NCI-H1105 treated with DMSO at 0.1 percent for 48 hours (cell line): Measurements from ENCODE around the gene DNAH10.
A peak's percentile ranks its signal among the peaks of the same experiment; 100 is the strongest.
"Not testable (repeated sequence)": the region's sequence is repeated elsewhere in the genome, so short reads cannot be mapped to it uniquely, and the experiment has no call there.

ENCODE experiments used
- DNase-seq: peaks from one replicate; lab custom pipeline; 2025; lab: John Stamatoyannopoulos, UW

Gene DNAH10

GRCh38 chr12:123744836-123745235, 17.3 kb upstream of the DNAH10 start:
- DNase-seq, result no peak

DNA sequence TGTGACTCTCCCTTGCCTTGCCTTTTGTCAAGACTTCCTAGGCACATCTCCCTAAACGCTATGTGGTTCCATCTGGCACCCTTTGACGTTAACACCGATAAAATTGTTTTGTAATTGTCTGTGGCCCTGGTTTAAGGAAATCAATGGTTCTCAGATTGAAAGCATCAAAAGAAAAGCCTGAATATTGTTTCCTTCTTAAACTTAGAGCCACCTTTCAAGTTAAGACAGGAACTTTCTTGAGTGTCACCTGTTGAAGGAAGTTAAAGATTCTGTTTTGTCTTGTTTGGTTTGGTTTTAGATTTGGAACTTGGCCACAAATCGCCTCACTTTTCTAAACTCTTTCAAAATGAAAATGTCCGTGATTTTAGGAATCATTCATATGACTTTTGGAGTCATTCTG, 14.8 kb upstream of the DNAH10 start:
- no peak for DNase-seq

GRCh38 chr12:123748161-123748560, 13.9 kb upstream of the DNAH10 start:
- no peak for DNase-seq

DNA sequence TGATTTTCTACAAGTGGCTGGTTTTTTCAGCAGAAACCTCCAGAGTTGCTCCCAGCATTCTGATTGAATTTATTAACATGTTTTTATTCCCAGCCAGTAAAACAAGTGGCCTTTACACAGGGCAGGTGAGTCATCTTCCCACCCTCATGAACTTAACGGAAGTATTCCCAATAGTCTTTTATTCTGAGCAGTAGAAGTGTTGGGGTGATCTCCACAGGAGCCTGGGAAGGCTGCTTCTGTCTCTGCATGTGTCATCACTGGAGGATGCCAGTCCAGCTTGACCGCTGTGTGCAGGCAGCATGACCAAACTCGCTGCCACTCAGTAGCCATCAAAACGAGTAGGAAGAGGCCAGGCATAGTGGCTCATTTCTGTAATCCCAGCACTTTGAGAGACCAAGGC, 13.4 kb upstream of the DNAH10 start:
- no peak for DNase-seq

DNA sequence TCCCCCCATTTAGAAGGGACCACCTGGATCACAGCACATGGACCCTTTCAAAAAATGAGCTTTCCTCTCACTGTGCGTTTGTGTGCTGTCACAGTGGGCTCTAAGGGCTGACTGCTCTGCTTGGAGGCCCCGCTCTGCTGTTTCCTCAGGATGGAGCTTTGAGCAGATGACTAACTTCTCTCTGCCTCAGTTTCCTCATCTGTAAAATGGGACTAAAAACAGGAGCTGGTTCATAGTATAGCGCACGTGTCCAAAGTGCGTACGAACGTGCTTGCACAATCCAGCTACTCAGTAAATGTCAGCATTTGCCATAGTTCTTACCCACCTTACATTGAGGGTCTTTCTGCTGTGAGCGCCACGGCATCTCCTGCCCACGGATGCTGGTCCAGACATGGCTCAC, 12.7 kb upstream of the DNAH10 start:
- DNase-seq, result no peak

DNA sequence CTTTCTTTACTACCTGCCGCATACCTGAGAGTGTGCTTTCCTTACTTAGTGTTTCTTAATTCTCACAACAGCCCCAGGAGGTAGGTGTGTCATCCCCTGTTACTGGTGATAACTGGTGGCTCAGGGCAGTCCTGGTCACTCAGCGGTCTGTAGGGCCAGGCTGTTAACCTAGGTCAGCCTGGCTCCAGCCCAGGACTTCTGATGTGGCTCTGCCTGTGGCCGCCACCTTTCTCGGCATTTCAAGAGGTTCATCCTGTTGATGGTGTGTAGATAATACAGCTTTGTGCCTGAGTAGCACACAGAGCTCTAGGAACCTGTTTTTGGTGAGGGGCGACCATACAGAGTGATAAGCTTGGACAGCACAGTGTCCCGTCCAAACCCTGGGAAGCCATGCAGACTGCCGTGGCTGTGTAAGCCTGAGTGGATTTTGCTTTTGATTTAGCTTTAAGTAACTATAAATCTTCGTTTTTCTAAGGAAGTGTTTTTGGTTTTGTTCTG, 11.9 kb upstream of the DNAH10 start:
- DNase-seq, result no peak

DNA sequence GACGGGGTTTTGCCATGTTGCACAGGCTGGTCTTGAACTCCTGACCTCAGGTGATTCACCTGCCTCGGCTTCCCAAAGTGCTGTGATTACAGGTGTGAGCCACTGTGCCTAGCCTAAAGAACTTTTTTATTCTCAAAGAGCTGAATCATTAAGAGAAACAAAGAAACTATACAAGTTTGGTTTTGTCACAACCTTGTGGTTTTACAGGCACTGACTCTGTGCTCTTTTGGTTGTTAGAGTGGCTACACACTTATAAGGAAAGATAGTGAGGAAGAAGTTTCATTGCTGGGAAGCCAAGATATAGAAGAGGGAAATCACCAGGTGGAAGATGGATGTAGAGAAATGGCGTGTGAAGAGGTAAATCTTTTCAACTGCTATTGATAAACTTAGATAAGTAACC, 10.1 kb upstream of the DNAH10 start:
- no peak for DNase-seq

DNA sequence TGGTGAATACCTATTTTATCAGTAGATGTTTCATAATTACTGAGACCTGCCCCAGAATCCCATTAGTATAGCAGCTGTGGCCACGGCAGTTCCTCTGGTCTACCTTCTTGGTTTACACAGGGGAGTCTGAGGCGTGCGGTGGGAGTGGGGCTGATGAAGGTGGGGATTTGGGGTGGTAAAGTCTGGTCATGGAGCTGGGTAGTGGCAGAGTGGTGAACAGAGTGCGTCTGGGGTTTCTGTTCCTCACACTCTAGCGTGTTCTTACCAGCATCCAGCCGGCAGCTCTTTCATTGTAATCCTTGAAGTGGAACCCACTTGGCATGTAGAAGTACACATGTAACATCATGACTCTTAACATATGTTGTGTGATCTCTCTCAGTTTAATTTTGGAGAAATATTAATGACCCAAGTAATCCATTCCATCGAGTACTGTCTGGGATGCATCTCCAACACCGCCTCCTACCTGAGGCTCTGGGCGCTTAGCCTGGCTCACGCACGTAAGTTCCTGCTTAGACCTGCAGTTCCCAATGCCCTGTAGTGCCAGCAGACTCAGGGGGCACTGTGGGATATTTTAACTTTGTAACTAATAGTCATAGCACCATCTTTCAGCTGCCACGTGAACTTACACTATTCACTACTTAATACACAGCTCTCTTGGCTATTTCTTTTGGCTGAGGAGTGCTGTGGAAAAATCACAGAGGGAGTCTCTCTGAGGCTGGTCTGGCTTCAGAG, 7.9 kb upstream of the DNAH10 start:
- DNase-seq, result no peak

GRCh38 chr12:123757561-123757960, 4.5 kb upstream of the DNAH10 start:
- DNase-seq, result no peak

GRCh38 chr12:123760267-123760938, 1.7 kb upstream of the DNAH10 start:
- DNase-seq, result no peak

DNA sequence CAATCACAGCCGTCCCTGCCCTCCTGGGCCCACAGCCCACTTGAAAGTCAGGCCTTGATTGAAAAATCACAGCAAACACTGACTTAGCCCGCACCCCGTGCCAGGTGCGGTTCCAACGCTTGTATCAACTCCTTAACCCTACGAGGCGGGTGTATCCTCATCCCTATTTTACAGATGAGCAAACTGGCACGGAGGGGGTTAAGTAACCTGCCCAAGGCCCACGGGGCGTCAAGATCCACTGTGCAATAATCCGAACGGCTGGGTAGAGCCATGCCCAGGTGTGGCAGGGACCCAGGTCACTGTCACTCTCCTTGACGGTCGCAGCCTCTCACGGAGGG, 583 bp downstream of the DNAH10 start:
- peak; percentile 40 for DNase-seq

DNA sequence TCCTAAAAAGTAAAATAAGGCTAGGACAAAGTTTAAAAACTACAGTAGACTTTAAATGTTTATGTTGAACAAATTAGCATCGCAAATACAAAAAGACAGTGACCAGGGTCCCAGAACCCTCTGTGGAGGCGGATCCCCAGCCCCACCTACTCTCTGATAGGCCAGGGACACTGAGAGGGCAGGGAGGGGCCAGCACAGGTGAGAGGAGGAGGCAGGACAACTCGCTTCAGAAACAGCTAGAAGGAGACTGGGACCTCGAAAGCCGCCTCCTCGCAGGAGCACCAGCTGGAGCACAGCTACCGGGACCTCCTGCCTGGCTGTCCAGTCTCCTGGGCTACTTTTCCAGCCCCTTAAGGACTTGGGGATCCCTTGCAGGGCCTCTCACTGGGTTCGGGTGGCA, 992 bp downstream of the DNAH10 start:
- peak; percentile 39 for DNase-seq

- DNase-seq, result no peak
Measured at GRCh38 chr12:123764109-123764508, 2.0 kb downstream of the DNAH10 start.

DNA sequence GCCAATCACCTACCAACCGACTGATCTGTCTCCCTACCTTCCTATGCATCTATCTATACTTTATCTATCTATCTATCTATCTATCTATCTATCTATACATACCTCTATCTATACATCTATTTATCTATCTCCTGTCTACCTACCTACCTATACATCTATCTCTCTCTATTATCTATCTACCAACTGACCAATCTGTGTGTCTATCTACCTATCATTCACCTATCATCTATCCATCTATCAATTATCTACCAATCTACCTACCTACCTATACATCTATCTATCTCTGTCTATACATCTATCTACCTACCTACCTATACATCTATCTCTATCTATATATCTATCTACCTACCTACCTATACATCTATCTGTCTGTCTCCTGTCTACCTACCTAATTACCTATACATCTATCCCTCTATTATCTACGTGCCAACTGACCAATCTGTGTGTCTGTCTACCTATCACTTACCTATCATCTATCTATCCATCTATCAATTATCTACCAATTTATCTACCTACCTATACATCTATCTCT, 3.5 kb downstream of the DNAH10 start:
- no peak for DNase-seq

DNA sequence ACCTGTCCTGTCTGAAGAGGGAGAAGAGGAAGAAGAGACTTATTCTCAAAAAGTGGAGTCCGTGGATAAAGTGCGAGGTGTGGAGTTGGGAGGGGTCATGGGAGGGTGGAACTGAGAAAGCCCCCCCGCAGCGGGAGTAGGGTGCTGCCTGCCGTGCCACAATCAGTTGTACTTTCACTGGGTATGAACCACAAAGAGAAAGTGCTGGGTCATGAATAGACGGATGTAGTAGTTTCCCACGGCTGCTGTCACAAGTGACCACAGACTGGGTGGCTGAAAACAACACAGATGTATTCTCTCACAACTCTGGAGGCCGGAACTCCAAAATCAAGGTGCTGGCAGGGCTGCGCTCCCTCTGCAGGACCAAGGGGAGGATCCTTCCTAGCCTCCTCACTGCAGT, 5.5 kb downstream of the DNAH10 start:
- no peak for DNase-seq

DNA sequence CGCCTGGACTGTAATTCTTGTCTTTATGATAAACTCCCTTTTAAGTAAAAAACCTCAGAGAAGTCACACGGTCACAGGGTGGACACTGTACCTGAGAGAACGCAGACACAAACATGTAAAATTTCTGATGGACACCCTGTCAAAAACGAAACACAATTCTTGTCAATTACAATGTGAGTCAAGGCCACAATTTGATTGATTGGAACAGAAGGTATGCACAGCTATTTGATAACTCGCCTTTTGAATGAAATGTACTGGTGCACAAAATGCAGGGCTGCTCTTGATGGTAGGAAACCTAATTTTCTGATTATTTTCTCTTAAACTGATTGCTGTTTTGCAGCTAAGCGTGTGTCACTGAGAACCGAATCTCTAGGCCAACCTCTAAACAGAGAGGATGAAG, 9.2 kb downstream of the DNAH10 start:
- DNase-seq, result no peak

DNA sequence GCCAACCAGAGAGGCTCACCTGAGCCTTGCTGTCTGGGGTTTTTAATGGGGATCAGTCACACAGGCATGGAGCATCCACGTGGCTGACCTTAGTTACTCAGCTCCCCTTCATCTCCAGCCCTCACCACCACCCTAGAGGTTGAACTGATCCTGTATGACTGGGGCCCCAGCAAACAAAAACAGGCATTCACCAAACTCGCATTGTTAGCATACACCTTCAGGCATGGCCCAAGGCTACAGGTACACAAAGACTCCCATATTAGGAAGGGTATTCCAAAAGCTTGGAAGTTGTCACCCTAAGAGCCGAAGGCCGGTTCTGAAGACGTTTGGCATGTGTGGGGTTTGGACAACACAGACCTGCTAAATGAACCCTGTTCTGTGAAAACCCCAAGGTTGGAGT, 10.0 kb downstream of the DNAH10 start:
- DNase-seq, result no peak

DNA sequence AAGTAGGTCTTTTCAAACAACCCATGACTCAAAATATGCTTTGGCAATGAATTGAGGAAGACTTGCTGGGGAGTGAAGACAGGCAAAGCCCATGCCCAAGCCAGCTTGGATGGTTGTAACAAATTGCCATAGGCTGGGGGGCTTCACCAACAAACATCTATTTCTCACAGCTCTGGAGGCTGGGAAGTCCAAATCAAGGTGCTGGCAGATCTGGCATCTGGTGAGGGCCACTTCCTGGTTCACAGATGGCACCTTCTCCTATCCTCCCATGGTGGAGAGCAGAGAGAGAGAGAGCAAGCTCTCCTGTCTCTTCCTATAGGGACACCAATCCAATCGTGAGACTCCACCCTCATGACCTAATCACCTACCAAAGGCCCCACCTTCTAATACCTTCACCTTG, 11.3 kb downstream of the DNAH10 start:
- DNase-seq, result no peak

GRCh38 chr12:123779551-123779950, 17.4 kb downstream of the DNAH10 start:
- no peak for DNase-seq

GRCh38 chr12:123782997-123783792, 21.1 kb downstream of the DNAH10 start:
- DNase-seq, result no peak

DNA sequence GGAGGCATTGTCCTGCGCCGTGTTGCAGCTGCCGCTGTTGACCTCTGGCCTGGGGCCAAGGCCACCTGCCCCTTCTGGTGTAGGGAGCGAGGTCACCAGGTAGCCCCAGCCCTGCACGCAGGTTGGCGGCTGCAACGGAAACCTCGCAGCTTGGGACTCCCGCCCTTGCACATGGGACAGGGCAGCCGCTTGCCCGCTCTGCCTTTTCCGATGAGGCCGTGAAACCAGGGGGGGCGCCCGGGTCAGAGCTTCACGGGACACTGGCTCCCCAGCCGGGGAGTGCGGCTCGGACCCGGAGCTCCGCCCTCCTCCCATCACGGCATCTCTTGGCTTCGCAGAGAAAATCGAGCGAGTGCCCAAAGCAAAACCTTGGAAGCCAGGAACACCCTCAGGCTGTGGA, 25.4 kb downstream of the DNAH10 start:
- DNase-seq, result no peak

DNA sequence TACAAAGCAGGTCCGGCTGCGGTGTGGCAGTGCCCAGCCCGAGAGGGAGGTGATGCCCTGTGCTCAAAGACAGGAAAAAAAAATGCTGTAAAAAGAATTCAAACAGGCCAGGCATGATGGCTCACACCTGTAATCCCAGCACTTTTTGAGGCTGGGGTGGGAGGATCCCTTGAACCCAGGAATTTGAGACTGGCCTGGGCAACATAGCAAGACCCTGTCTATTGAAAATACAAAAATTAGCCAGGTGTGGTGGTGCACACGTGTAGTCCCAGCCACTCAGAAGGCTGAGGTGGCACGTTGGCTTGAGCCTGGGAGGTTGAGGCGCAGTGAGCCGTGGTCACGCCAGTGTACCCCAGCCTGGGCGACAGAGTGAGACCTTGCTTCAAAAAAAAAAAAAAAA, 26.4 kb downstream of the DNAH10 start:
- no peak for DNase-seq

GRCh38 chr12:123789422-123789821, 27.3 kb downstream of the DNAH10 start:
- not testable (repeated sequence) for DNase-seq
